ENCODE measurements around the gene IDH2.

- no peak for TF ChIP-seq EZH2 (IDR thresholded peaks at IDR 0.05)
- no peak for TF ChIP-seq POLR2AphosphoS5 (IDR thresholded peaks at IDR 0.05; ENCODE audit: borderline replicate concordance, low read depth, low read length)
Observed at GRCh38 chr15:90062462-90062932, 39.8 kb downstream of the IDH2 start.
